HG03442 (cell line): ENCODE data around the gene TMEM151A.
"Not testable (repeated sequence)": the region's sequence is repeated elsewhere in the genome, so short reads cannot be mapped to it uniquely, and the experiment has no call there.

Experiments
- ATAC-seq: cut with Tn5 transposase; IDR thresholded peaks from one replicate; pipeline ENCODE4 v1.9.1; 2021; ENCODE audit warnings: mild to moderate bottlenecking, moderate library complexity; ENCODE audit not compliant: unreplicated experiment

The TMEM151A gene

GRCh38 chr11:66297610-66298009, 5.9 kb downstream of the TMEM151A start:
- ATAC-seq, result no peak

GRCh38 chr11:66299186-66299585, 7.5 kb downstream of the TMEM151A start:
- no peak for ATAC-seq

GRCh38 chr11:66302656-66303055, 11.0 kb downstream of the TMEM151A start:
- no peak for ATAC-seq

- no peak for ATAC-seq
Observed at GRCh38 chr11:66309475-66309874, 17.8 kb downstream of the TMEM151A start.

GRCh38 chr11:66310324-66310723, 18.6 kb downstream of the TMEM151A start:
- no peak for ATAC-seq

GRCh38 chr11:66310803-66311440, 19.2 kb downstream of the TMEM151A start:
- not testable (repeated sequence) for ATAC-seq

GRCh38 chr11:66311470-66311964, 19.8 kb downstream of the TMEM151A start:
- ATAC-seq, result no peak

- ATAC-seq, result peak; percentile 66
Observed at GRCh38 chr11:66311965-66312548, 20.4 kb downstream of the TMEM151A start.

GRCh38 chr11:66312549-66313320, 21.0 kb downstream of the TMEM151A start:
- ATAC-seq, result peak; percentile 62

- ATAC-seq, result no peak
Observed at GRCh38 chr11:66313321-66314185, 21.9 kb downstream of the TMEM151A start.

GRCh38 chr11:66314186-66314501, 22.4 kb downstream of the TMEM151A start:
- ATAC-seq, result no peak

GRCh38 chr11:66314561-66315497, 23.1 kb downstream of the TMEM151A start:
- ATAC-seq, result no peak

GRCh38 chr11:66315498-66315885, 23.8 kb downstream of the TMEM151A start:
- no peak for ATAC-seq

GRCh38 chr11:66315921-66316811, 24.5 kb downstream of the TMEM151A start:
- ATAC-seq, result no peak

GRCh38 chr11:66316849-66317251, 25.2 kb downstream of the TMEM151A start, which contains the start of gene CD248:
Gene CD248, minus strand, starts transcription at chr11:66317044. Its CDS starts 17 bp downstream, at chr11:66317027.
- no peak for ATAC-seq

- no peak for ATAC-seq
Observed at GRCh38 chr11:66317322-66317722, 25.6 kb downstream of the TMEM151A start.

- ATAC-seq, result no peak
Observed at GRCh38 chr11:66317723-66318599, 26.3 kb downstream of the TMEM151A start.

GRCh38 chr11:66318600-66318970, 26.9 kb downstream of the TMEM151A start:
- no peak for ATAC-seq
